MM.1S (cell line): ENCODE measurements around the gene LEPROT.
"Not testable (repeated sequence)": the region's sequence is repeated elsewhere in the genome, so short reads cannot be mapped to it uniquely, and the experiment has no call there.

Source experiments
- DNase-seq: peaks from one replicate; pipeline ENCODE4 v3.0.0-alpha.2; 2015
- H2AFZ ChIP-seq: fragments of 300-600 bp; sonication (generic); 2 replicates; pipeline ENCODE4 v1.6.0; 2016; ENCODE audit warnings: antibody characterized with exemption, low read length
- H3F3A ChIP-seq: fragments of 300-600 bp; sonication (generic); 2 replicates; pipeline ENCODE4 v1.6.1; 2016; ENCODE audit warnings: mild to moderate bottlenecking, antibody characterized with exemption, low read length, moderate library complexity, mixed read lengths; ENCODE audit not compliant: insufficient read depth
- H3K27ac ChIP-seq: fragments of 300-600 bp; sonication (generic); 2 replicates; pipeline ENCODE4 v1.5.1; 2016; ENCODE audit warnings: mild to moderate bottlenecking, low read length
- H3K27me3 ChIP-seq: fragments of 300-600 bp; sonication (generic); replicated peaks from 2 replicates; pipeline ENCODE4 v1.6.0; 2016; ENCODE audit warnings: low read length; ENCODE audit not compliant: insufficient read depth
- H3K36me3 ChIP-seq: fragments of 300-600 bp; sonication (generic); replicated peaks from 2 replicates; pipeline ENCODE4 v1.6.1; 2016; ENCODE audit warnings: mild to moderate bottlenecking, low read length, mixed read lengths; ENCODE audit not compliant: insufficient read depth
- H3K4me1 ChIP-seq: fragments of 300-600 bp; sonication (generic); 2 replicates; pipeline ENCODE4 v1.6.1; 2016; ENCODE audit warnings: low read length, mixed read lengths
- H3K4me2 ChIP-seq: fragments of 300-600 bp; sonication (generic); 2 replicates; pipeline ENCODE4 v1.6.0; 2016; ENCODE audit warnings: low read depth, low read length
- H3K4me3 ChIP-seq: fragments of 300-600 bp; sonication (generic); 2 replicates; pipeline ENCODE4 v1.5.1; 2016; ENCODE audit warnings: low read length, mixed read lengths
- H3K79me2 ChIP-seq: fragments of 300-600 bp; sonication (generic); 2 replicates; pipeline ENCODE4 v1.6.1; 2016; ENCODE audit warnings: mixed run types, low read length, mixed read lengths
- H3K9ac ChIP-seq: fragments of 300-600 bp; sonication (generic); 2 replicates; pipeline ENCODE4 v1.6.1; 2016; ENCODE audit warnings: low read length, mixed read lengths
- H3K9me2 ChIP-seq: fragments of 300-600 bp; sonication (generic); replicated peaks from 2 replicates; pipeline ENCODE4 v1.6.1; 2016; ENCODE audit warnings: mild to moderate bottlenecking, low read length, mixed read lengths; ENCODE audit not compliant: insufficient read depth
- H3K9me3 ChIP-seq: fragments of 300-600 bp; sonication (generic); replicated peaks from 2 replicates; pipeline ENCODE4 v1.6.1; 2016; ENCODE audit warnings: mild to moderate bottlenecking, low read length, mixed read lengths; ENCODE audit not compliant: insufficient read depth
- H4K20me1 ChIP-seq: fragments of 300-600 bp; sonication (generic); 2 replicates; pipeline ENCODE4 v1.6.1; 2016; ENCODE audit warnings: mild to moderate bottlenecking, low read length, moderate library complexity, mixed read lengths; ENCODE audit not compliant: insufficient read depth
- EZH2 ChIP-seq: fragments of 300-600 bp; sonication (generic); optimal IDR thresholded peaks from 2 replicates; pipeline ENCODE3; 2017; ENCODE audit warnings: low read depth, mild to moderate bottlenecking, antibody characterized with exemption, low read length, mixed read lengths
- EZH2phosphoT487 ChIP-seq: fragments of 300-600 bp; sonication (generic); IDR thresholded peaks from 2 replicates; pipeline ENCODE4 v1.6.1; 2018; ENCODE audit warnings: antibody characterized with exemption, low read length
- TF ChIP-seq, protein P1 (sequence below): fragments of 300-600 bp; sonication (generic); IDR thresholded peaks from 2 replicates; pipeline ENCODE4 v1.5.1; 2016; ENCODE audit warnings: antibody characterized with exemption, low read length, mixed read lengths

The LEPROT gene

DNA sequence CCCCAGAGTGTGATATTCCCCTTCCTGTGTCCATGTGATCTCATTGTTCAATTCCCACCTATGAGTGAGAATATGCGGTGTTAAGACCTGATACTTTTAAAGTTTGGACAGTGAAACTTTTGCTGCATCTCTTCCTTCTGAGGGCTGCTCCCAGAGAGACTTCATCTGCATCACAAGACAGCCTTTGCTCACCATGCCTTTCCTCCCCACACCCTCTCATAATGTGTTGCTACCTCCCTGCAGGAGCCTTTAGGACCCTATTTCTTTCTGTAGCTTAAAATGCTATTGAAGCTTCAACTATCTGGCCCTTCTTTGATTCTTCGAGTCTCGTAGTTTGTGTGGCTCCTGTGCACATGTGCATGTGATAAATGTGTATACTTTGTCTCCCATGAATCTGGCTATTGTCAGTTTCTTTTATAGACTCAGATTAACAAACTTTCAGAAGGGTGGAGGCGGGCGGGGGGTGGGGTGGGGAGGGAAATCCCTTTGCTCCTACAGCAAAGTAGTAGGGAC is 23.7 kb downstream of the LEPROT start:
- no peaks in the 10 kb centered on the region for H3K4me1 ChIP-seq
- DNase-seq: no peak
- H3K4me2 ChIP-seq: no peak overlapping the region
- no peaks in the 10 kb centered on the region for H3K27me3 ChIP-seq
- H3K36me3 ChIP-seq: no peaks in the 10 kb centered on the region
- no peak overlapping the region for H3K27ac ChIP-seq
- no peaks in the 10 kb centered on the region for H4K20me1 ChIP-seq
- H3K9me3 ChIP-seq: no peaks in the 10 kb centered on the region
- TF ChIP-seq EZH2: no peak
- TF ChIP-seq EZH2phosphoT487: no peak
- TF ChIP-seq, protein P1, sequence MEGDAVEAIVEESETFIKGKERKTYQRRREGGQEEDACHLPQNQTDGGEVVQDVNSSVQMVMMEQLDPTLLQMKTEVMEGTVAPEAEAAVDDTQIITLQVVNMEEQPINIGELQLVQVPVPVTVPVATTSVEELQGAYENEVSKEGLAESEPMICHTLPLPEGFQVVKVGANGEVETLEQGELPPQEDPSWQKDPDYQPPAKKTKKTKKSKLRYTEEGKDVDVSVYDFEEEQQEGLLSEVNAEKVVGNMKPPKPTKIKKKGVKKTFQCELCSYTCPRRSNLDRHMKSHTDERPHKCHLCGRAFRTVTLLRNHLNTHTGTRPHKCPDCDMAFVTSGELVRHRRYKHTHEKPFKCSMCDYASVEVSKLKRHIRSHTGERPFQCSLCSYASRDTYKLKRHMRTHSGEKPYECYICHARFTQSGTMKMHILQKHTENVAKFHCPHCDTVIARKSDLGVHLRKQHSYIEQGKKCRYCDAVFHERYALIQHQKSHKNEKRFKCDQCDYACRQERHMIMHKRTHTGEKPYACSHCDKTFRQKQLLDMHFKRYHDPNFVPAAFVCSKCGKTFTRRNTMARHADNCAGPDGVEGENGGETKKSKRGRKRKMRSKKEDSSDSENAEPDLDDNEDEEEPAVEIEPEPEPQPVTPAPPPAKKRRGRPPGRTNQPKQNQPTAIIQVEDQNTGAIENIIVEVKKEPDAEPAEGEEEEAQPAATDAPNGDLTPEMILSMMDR: no peak
- no peaks in the 10 kb centered on the region for H3K79me2 ChIP-seq
- H2AFZ ChIP-seq: no peak overlapping the region
- no peak overlapping the region for H3K4me3 ChIP-seq
- no peak overlapping the region for H3K9ac ChIP-seq
- no peaks in the 10 kb centered on the region for H3F3A ChIP-seq
- no peaks in the 10 kb centered on the region for H3K9me2 ChIP-seq

DNA sequence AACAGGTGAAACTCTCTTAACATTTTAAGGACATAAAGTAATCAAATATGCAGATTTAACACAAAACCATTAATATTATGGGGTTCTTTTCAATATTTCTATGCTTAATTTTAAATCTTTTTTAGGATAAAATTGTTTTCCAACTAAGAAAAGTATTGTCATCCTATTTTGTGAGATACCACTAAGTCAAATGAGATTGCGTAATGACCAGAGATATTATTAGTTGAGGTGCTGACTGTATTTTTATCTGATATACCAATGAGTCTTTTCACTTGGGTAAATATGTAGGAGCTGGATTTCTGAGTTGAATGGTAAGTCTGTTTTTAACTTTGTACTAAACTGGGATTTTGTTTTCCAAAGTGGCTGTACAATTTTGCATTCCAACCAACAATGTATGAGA is 25.4 kb downstream of the LEPROT start:
- Histone ChIP-seq H3K4me2 (no peak overlapping the region), H3K79me2 (no peaks in the 10 kb centered on the region)

DNA sequence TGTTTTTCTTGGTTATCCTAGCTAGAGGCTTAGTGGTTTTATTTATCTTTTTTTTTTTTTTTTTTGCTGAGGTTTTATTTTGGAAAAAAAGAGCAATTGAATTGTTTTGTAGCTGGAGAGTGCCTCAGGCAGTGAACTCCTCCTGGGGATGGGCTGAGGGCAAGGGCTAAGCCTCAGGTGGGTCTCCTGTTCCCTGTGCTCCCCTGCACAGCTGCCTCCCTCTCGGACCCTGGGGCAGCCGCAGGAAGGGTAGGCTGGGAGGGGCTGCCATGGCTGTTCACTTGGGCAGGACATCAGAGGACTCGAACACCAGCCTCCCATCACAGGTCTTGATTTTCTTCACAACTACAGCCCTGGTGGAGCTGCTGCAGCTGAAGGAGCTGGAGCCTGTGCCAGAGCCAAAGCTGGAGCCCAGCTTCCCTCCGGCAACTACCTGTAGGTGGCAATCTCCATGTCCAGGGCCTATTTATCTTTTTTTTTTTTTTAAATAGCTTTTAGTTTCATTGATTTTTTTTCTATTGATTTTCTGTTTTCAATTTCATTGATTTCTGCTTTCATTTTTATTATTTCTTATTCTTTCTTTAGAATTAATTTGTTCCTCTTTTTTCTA is 28.9 kb downstream of the LEPROT start:
- Histone ChIP-seq H3K36me3 (no peaks in the 10 kb centered on the region), H3K4me2 (no peak overlapping the region), H3K27ac (no peak overlapping the region), H3K27me3 (no peaks in the 10 kb centered on the region), H3K9ac (no peak overlapping the region), H3K79me2 (no peaks in the 10 kb centered on the region), H2AFZ (no peak overlapping the region), H3F3A (no peaks in the 10 kb centered on the region), H3K9me2 (no peaks in the 10 kb centered on the region), H4K20me1 (no peaks in the 10 kb centered on the region), H3K4me3 (no peak overlapping the region), H3K4me1 (no peaks in the 10 kb centered on the region), H3K9me3 (no peaks in the 10 kb centered on the region)
- DNase-seq: no peak
- TF ChIP-seq EZH2 (no peak), EZH2phosphoT487 (no peak)
- TF ChIP-seq, protein P1: no peak

More for the DNA sequence above, 25.4 kb downstream of the LEPROT start:
- Histone ChIP-seq H3K9me3 (no peaks in the 10 kb centered on the region), H2AFZ (no peak overlapping the region), H3K27ac (no peak overlapping the region), H3K4me3 (no peak overlapping the region), H4K20me1 (no peaks in the 10 kb centered on the region), H3K4me1 (no peaks in the 10 kb centered on the region), H3K9ac (no peak overlapping the region), H3K36me3 (no peaks in the 10 kb centered on the region), H3K27me3 (no peaks in the 10 kb centered on the region), H3K9me2 (no peaks in the 10 kb centered on the region), H3F3A (no peaks in the 10 kb centered on the region)
- DNase-seq: no peak
- TF ChIP-seq, protein P1: no peak
- TF ChIP-seq EZH2: no peak
- no peak for TF ChIP-seq EZH2phosphoT487

DNA sequence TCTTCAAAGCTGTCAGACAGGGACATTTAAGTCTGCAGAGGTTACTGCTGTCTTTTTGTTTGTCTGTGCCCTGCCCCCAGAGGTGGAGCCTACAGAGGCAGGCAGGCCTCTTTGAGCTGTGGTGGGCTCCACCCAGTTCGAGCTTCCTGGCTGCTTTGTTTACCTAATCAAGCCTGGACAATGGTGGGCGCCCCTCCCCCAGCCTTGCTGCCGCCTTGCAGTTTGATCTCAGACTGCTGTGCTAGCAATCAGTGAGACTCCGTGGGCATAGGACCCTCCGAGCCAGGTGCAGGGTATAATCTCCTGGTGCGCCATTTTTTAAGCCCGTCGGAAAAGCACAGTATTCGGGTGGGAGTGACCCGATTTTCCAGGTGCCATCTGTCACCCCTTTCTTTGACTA is 35.2 kb downstream of the LEPROT start:
- not testable (repeated sequence) for H3K4me3 ChIP-seq, H3K9me3 ChIP-seq, H3K9ac ChIP-seq, H4K20me1 ChIP-seq, H3K27me3 ChIP-seq, DNase-seq, H3K36me3 ChIP-seq, H3K4me1 ChIP-seq, H3F3A ChIP-seq, H2AFZ ChIP-seq, H3K79me2 ChIP-seq, H3K9me2 ChIP-seq, H3K4me2 ChIP-seq, H3K27ac ChIP-seq
